A549 treated with Hydrocortisone at 1 μM for 4 hours (cell line): ENCODE measurements around the gene DNAJC21. TPM values are rescaled to one million over a fixed set of nuclear protein-coding genes. Genes with fewer than 3 reads are reported as not detected.

ENCODE experiments used
- total RNA-seq: library from RNA; stranded (reverse); fragments of 200-300 nt; extraction: Qiagen RNA extraction; gene quantifications from 5 replicates; pipeline ENCODE4 v1.2.3, GENCODE V29; 2022

The DNAJC21 gene
- 21.5 to 31.8 TPM (median 24.2 TPM) in 5 replicates for total RNA-seq

DNA sequence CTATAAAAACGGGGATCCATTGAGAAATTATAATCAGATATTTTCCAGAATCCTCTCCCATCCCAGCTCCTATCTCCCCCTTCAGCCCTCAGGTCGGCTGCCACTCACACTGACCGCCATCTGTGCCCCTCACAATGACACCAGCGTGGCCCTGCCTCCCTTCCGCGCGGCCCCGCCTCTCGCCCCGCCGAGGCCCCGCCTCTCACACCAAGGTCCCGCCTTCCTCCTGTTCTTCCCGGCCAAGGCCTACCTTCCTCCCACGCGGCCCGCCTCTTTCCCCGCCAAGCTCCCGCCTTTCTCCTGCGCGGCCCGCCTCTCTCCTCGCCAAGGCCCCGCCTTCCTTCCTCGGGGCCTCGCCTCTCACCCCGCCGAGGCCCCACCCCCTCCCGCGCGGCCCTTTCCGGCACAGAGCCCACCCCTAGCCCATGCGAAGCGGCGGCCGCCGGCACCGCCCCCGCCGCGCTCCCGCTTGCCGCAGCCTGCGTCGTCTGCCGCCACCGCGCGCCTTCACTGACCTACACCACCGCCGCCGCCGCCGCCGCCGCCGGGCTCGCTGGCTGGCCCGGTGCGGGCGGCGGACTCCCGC lies at the start of gene DNAJC21:
Gene DNAJC21 (plus strand): TSS at position 426 of the 586 bp plus-strand sequence. CDS start 261 bp downstream, outside the sequence.

DNA sequence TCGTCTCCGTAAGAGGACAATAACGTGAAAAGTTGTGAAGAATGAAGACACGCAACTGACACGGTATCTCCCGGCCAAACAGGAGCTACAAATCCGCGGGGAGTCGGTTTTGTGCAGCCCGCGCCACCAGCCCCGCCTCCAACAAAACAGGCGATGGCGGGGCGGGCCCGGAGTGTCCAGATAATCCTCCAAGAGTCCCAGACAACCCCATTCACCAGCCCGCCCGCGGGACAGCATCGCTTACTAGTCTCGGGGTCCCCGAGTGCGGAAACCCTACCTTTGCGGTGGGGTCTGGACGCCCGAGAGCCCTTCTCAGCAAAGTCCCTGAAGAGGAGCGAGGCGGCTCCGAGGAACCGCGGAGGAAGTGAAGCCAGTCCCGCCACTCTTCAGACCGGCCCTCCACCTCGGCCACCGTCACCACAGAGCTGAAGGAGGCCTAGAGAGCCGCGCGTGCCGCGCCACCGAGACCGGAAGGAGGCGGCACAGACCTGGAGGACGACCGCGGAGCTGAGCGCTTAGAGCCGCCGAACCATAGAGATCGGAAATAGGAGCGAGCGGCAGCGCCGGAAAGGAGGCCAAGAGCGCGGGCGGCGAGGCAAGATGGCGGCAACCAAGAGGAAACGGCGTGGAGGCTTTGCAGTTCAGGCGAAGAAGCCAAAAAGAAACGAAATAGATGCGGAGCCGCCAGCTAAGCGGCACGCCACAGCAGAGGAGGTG lies 14.1 kb upstream of the DNAJC21 start, which contains the start of the genes BRIX1 and RAD1:
Gene BRIX1 (plus strand): TSS at position 573 of the 717 bp plus-strand sequence. CDS start 28 bp downstream, at position 601.
Gene RAD1 (minus strand): TSS at position 366 of the 717 bp plus-strand sequence. CDS start 612 bp downstream, outside the sequence.

Other genes with a start within 250 kb of the DNAJC21 start
- 0.03 to 0.21 TPM (median 0.12 TPM) in 5 replicates for gene TTC23L, start 90.4 kb upstream of the DNAJC21 start, total RNA-seq
- 30.3 to 40.7 TPM (median 31.8 TPM) in 5 replicates for gene RAD1, start 14.1 kb upstream of the DNAJC21 start, total RNA-seq
- gene BRIX1, start 13.8 kb upstream of the DNAJC21 start, total RNA-seq, result 47.8 to 54.9 TPM (median 53.9 TPM) in 5 replicates
- not detected in 5 replicates for gene AGXT2, start 118.4 kb downstream of the DNAJC21 start, total RNA-seq